22Rv1 (cell line): ENCODE data around the gene BZW1.
"Not testable (repeated sequence)": the region's sequence is repeated elsewhere in the genome, so short reads cannot be mapped to it uniquely, and the experiment has no call there.

ENCODE experiments used
- H3K27ac ChIP-seq: fragments of 450-650 bp; 2 replicates; pipeline ENCODE4 v1.5.1; 2017
- ZFX ChIP-seq: fragments of 450-650 bp; IDR thresholded peaks from 2 replicates; pipeline ENCODE4 v1.6.1; 2017; ENCODE audit warnings: antibody characterized with exemption, borderline replicate concordance
- TF ChIP-seq, protein P1 (sequence below): fragments of 450-650 bp; IDR thresholded peaks from 2 replicates; pipeline ENCODE4 v1.5.1; 2017; ENCODE audit warnings: mild to moderate bottlenecking

BZW1 gene

DNA sequence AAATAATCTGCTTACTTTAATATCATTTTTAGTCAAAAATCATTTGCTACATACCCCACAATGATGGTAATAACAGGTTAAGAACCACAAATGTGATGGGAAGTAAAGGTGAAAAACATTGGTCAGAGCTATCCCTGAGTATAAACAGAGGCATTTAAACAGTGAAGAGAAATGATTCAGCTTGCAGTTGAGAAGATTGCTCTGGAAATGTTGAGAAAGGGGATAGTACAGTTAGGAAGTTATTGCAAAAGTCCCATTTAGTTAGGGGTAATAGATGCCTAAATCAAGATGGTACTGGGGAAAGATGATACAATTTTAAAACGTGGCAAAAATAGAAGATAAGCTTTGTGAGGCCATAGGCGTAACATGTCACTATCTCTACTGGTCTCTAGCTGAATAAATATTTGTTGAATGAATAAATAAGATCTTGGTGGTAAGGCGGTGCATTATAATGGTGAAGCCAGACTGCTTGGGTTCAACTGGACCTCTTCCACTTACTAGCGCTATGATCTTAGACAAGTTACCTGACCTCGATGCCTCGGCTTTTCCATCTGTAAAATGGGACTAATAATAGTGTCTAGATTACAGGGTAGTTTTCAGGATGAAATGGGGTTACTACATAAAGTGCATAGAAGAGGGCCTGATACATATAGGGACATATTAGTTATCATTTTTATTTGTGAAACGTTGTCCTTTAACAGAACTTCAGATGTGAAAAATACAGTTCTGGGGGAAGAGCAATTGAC, 2.0 kb upstream of the BZW1 start:
- no peak for TF ChIP-seq ZFX
- TF ChIP-seq, protein P1, sequence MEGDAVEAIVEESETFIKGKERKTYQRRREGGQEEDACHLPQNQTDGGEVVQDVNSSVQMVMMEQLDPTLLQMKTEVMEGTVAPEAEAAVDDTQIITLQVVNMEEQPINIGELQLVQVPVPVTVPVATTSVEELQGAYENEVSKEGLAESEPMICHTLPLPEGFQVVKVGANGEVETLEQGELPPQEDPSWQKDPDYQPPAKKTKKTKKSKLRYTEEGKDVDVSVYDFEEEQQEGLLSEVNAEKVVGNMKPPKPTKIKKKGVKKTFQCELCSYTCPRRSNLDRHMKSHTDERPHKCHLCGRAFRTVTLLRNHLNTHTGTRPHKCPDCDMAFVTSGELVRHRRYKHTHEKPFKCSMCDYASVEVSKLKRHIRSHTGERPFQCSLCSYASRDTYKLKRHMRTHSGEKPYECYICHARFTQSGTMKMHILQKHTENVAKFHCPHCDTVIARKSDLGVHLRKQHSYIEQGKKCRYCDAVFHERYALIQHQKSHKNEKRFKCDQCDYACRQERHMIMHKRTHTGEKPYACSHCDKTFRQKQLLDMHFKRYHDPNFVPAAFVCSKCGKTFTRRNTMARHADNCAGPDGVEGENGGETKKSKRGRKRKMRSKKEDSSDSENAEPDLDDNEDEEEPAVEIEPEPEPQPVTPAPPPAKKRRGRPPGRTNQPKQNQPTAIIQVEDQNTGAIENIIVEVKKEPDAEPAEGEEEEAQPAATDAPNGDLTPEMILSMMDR: no peak

DNA sequence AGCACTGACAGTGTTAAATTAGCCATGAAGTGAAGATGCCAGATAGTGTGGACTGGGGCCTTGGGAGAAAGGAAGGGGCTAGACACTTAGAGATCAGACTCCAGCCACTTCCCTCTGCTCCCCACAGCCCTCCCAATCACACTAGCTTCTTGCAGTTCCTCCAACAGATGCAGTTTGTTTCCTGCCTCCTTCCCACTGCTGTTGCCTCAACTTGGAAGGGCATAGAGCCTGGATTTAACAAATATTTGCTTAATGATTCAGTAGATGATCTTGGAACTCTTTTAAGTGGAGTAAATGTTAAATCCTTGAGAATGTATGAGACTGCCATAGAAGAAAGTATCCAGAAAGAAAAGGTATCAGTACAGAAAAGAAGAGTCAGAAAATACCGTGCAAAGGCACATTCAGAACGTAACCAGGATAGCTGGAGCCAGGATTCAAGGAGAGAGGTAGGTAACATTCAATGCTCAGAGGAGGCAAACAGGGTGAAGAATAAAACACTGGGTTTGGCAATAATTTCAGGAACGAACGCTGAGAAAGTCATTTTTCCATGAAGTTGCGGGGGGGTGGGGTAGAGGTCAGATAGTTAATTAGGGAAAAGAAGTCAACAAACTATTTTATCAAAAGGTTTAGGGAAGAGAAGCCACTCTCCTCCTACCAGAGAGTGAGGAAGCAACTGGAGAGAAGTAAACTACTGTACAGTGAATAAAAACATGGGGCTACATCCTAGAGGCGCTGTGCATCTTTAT, 1.3 kb upstream of the BZW1 start:
- no peak for TF ChIP-seq ZFX
- peak overlapping the region; percentile 96 for H3K27ac ChIP-seq

More for the DNA sequence above, 2.0 kb upstream of the BZW1 start:
- H3K27ac ChIP-seq: peak overlapping the region; percentile 96

DNA sequence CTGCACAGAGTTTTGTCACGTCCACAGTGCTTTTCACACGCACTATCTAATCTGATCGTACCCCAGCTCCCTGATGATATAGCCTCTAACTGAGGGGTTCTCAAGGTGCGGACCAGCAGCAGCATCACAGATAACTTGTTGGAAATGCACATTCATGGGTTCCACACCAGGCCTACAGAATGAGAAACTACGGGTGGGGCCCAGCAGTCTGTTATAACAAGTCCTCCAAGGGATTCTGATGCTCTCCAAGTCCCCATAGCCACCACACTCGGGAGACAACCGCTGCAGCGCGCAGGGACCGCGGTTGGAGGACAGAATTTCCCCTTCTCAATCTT, 745 bp upstream of the BZW1 start:
- TF ChIP-seq, protein P1: no peak
- TF ChIP-seq ZFX: no peak
- peak overlapping the region; percentile 96 for H3K27ac ChIP-seq

DNA sequence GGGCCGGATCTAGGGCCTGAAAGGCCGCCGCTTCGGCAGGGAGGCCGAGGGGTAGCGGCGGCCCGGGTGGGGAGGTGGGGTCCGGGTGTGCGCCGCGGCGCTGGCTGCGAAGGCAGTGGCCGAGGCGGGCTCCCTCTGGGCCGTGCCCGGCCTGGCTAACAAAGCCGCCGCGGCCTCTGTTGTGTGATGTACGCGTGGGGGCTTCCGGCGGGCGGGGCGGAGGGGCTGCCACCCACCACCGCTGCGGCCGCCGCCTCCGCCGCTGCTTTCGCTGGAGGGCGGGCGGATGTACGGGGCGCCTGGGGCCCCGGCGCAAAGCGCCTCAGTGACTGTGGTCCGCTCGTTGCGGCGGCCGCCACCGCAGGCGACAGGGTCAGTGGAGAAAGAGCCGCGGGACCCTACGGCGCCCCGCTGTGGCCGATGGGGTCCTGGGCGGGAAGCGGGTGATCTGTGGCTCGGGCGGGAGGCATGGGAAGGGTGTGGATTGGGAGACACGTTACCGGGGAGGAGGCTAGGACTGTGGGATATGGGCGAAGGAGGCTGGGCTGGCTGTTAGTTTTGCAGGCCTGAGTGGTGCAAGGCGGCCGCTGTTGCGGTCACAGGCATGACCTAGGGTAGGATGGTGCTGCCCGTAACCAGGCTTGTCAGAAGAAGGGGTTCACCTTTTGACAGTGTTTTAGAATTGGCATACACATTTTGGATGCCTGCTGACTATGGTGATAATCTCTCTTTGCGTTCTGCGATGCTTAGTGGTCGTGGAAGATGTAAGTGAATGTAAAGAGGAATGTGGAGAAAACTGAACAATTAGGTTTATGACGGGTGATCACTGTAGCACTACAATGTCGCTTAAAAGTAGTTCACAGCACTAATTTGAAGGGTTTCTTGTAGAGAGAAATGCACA, 662 bp downstream of the BZW1 start:
- H3K27ac ChIP-seq: peak overlapping the region; percentile 96
- TF ChIP-seq ZFX: no peak
- TF ChIP-seq, protein P1: peak; percentile 78

DNA sequence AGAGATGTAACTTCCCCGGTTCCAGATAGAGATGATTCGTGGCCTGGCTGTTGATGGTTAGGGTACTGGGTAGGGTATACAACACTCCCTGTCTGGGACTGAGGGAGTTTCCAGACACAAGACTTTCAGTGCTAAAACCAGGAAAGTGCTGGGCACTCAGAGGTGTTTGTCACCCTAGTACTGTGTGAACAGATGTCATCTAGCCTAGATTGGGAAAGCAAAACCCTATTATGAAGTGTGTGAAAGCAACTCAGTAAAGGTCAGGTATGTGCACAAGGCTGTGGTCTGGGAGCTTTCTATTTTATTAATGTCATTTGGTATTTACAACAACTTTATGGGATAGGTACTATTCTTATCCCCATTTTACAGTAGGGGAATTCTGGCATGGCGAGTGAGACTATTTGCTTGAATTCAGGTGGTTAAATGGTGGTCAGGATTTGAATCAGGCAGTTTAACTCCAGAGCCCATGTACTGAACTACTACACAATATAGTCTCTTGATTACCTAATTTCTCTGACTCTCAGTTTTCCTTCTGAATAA, 2.6 kb downstream of the BZW1 start:
- peak overlapping the region; percentile 21; the same call in 1 of the 2 replicates for H3K27ac ChIP-seq

DNA sequence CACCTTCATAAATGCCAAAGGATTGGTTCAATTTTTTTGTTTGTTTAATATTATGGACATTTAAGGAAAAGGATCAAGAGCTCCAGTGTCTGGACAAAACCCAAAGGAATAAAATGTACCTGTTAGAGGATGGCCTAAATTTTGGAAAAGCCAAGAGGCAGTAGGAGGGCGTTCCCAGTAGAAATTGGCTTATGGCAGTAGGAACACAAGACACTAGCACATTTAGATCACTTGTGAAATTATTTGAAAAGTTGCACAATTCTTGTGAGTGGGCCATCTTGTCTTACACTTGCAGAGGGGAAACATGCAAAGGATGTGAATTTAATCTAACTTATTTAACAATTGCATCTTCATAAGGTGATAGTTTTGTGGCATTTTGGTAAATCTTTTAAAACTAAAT, 3.2 kb downstream of the BZW1 start:
- peak overlapping the region; percentile 21; the same call in 1 of the 2 replicates for H3K27ac ChIP-seq
- no peak for TF ChIP-seq ZFX
- TF ChIP-seq, protein P1: no peak

More for the DNA sequence above, 2.6 kb downstream of the BZW1 start:
- TF ChIP-seq, protein P1: no peak
- TF ChIP-seq ZFX: no peak

DNA sequence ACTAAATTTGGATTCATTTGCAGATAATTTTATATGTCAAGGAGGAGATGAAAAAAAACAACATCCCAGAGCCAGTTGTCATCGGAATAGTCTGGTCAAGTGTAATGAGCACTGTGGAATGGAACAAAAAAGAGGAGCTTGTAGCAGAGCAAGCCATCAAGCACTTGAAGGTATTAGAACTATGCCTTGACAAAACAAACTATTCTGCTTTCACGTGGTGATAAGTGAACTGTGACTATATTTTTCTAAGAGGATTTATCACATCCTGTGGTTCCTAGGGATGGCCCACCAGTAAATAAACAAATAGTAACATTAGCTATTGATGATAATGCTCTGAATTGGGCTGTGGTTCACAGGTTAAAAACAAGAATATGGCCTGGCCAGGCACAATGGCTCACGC, 7.0 kb downstream of the BZW1 start:
- H3K27ac ChIP-seq: not testable (repeated sequence)
